Erythroblast (primary cell): ENCODE results near the gene CUX1.

Experiments used
- GATA1 ChIP-seq: IDR thresholded peaks from 2 replicates; pipeline ENCODE4 v1.6.1; 2011; ENCODE audit warnings: low read depth, mild to moderate bottlenecking, control low read depth, low read length, moderate library complexity
- POLR2A ChIP-seq: IDR thresholded peaks from 2 replicates; pipeline ENCODE4 v1.6.1; 2011; ENCODE audit warnings: mild to moderate bottlenecking, low read length

GRCh38 chr7:102266541-102266940 is 449.1 kb downstream of the CUX1 start:
- TF ChIP-seq POLR2A (no peak), GATA1 (no peak)
